OCI-LY7 (cell line): ENCODE results near the gene FRMD8. TPM values are rescaled to one million over a fixed set of nuclear protein-coding genes. Genes with fewer than 3 reads are reported as not detected.

ENCODE experiments used
- BruUV-seq: library from RNA; stranded (reverse); fragments of 400-500 nt; replicated peaks from 2 replicates; lab custom pipeline; 2021; lab: Mats Ljungman, UMichigan
- CTCF ChIA-PET: fragments of 300-600 bp; sonication (Branson Sonifier 250); formaldehyde crosslinking; loops from one replicate; lab custom pipeline; 2022; ENCODE audit warnings: antibody characterized with exemption; ENCODE audit not compliant: unreplicated experiment; lab: Charles Lee
- POLR2A ChIA-PET: fragments of 300-600 bp; sonication (Branson Sonifier 250); formaldehyde crosslinking; loops from one replicate; lab custom pipeline; 2022; ENCODE audit warnings: antibody characterized with exemption; lab: Charles Lee
- DNase-seq: peaks from one replicate; pipeline ENCODE4 v3.0.0-alpha.2; 2015; ENCODE audit warnings: low spot score
- H2AFZ ChIP-seq: fragments of 200-600 bp; sonication (generic), shearing (Covaris generic); 2 replicates; pipeline ENCODE4 v1.6.1; 2014; ENCODE audit warnings: mild to moderate bottlenecking, antibody characterized with exemption, low read length, moderate library complexity
- H3K27ac ChIP-seq: fragments of 200-600 bp; sonication (generic); 2 replicates; pipeline ENCODE4 v1.5.1; 2014; ENCODE audit warnings: mixed run types, low read depth, mild to moderate bottlenecking, moderate library complexity, low read length, inconsistent platforms; ENCODE audit not compliant: poor library complexity, severe bottlenecking
- H3K36me3 ChIP-seq: fragments of 200-600 bp; sonication (generic); 2 replicates; pipeline ENCODE4 v1.6.1; 2014; ENCODE audit warnings: mild to moderate bottlenecking, antibody characterized with exemption, low read length, moderate library complexity, mixed read lengths; ENCODE audit not compliant: insufficient read depth
- H3K4me1 ChIP-seq: fragments of 200-600 bp; sonication (generic); 2 replicates; pipeline ENCODE4 v1.5.1; 2014; ENCODE audit warnings: mild to moderate bottlenecking, low read length; ENCODE audit not compliant: insufficient read depth, poor library complexity, severe bottlenecking
- H3K4me2 ChIP-seq: fragments of 200-600 bp; sonication (generic); 2 replicates; pipeline ENCODE4 v1.6.1; 2014; ENCODE audit warnings: mild to moderate bottlenecking, low read length
- H3K4me3 ChIP-seq: fragments of 200-600 bp; sonication (generic); 2 replicates; pipeline ENCODE4 v1.5.1; 2014; ENCODE audit warnings: mild to moderate bottlenecking, low read depth, low read length; ENCODE audit not compliant: poor library complexity, severe bottlenecking
- H3K79me2 ChIP-seq: fragments of 200-600 bp; sonication (generic); 2 replicates; pipeline ENCODE4 v1.6.1; 2016; ENCODE audit warnings: low read depth, mild to moderate bottlenecking, low read length, moderate library complexity, mixed read lengths; ENCODE audit not compliant: insufficient read depth
- H3K9me2 ChIP-seq: fragments of 200-600 bp; sonication (generic); 2 replicates; pipeline ENCODE4 v1.6.1; 2016; ENCODE audit warnings: mild to moderate bottlenecking, low read length, mixed read lengths; ENCODE audit not compliant: insufficient read depth
- H3K9me3 ChIP-seq: fragments of 200-600 bp; sonication (generic); 2 replicates; pipeline ENCODE4 v1.6.1; 2014; ENCODE audit warnings: mild to moderate bottlenecking, mixed run types, low read length, mixed read lengths
- H4K20me1 ChIP-seq: fragments of 200-600 bp; sonication (generic); 2 replicates; pipeline ENCODE4 v1.6.1; 2014; ENCODE audit warnings: mild to moderate bottlenecking, antibody characterized with exemption, low read length, moderate library complexity, mixed read lengths; ENCODE audit not compliant: insufficient read depth
- EZH2phosphoT487 ChIP-seq: fragments of 200-600 bp; sonication (generic); IDR thresholded peaks from 2 replicates; pipeline ENCODE4 v1.6.1; 2018; ENCODE audit warnings: low read depth, borderline replicate concordance, mild to moderate bottlenecking, mixed run types, antibody characterized with exemption, low read length, moderate library complexity, mixed read lengths
- intact Hi-C: fragments of 100-400 bp; cut with micrococcal nuclease; formaldehyde crosslinking; loops from one replicate; pipeline ENCODE4 v1.10.0; 2022; ENCODE audit not compliant: unreplicated experiment
- total RNA-seq, 2 experiments: library from RNA; depleted of rRNA in 1 of 2; stranded (reverse); fragments of >200 nt in 1 of 2; shearing (Covaris generic) in 1 of 2; gene quantifications; 2 replicates each; pipeline ENCODE4 v1.2.3, GENCODE V29; 2014 to 2022
- TF ChIP-seq, protein P1 (sequence below): fragments of 200-600 bp; sonication (generic); conservative IDR thresholded peaks from 2 replicates; pipeline ENCODE4 v1.5.1; 2014; ENCODE audit warnings: mild to moderate bottlenecking, antibody characterized with exemption, low read length, moderate library complexity, mixed read lengths

FRMD8 gene
- total RNA-seq, 2 experiments from 2014 or later = 37.6 to 55.8 TPM

DNA sequence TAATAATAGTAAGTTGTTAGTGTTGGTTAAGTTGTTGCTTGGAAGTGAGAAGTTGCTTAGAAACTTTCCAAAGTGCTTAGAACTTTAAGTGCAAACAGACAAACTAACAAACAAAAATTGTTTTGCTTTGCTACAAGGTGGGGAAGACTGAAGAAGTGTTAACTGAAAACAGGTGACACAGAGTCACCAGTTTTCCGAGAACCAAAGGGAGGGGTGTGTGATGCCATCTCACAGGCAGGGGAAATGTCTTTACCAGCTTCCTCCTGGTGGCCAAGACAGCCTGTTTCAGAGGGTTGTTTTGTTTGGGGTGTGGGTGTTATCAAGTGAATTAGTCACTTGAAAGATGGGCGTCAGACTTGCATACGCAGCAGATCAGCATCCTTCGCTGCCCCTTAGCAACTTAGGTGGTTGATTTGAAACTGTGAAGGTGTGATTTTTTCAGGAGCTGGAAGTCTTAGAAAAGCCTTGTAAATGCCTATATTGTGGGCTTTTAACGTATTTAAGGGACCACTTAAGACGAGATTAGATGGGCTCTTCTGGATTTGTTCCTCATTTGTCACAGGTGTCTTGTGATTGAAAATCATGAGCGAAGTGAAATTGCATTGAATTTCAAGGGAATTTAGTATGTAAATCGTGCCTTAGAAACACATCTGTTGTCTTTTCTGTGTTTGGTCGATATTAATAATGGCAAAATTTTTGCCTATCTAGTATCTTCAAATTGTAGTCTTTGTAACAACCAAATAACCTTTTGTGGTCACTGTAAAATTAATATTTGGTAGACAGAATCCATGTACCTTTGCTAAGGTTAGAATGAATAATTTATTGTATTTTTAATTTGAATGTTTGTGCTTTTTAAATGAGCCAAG is 38.9 kb downstream of the FRMD8 start:
- peaks cover 24% of the 10 kb centered on the region for H4K20me1 ChIP-seq
- H3K9me2 ChIP-seq = no peaks in the 10 kb centered on the region
- peak; percentile 86 for DNase-seq
- H3K36me3 ChIP-seq = peaks cover 42% of the 10 kb centered on the region
- H3K4me2 ChIP-seq = peak overlapping the region; percentile 91
- H3K4me1 ChIP-seq = peaks cover 56% of the 10 kb centered on the region
- H3K27ac ChIP-seq = peak overlapping the region; percentile 97
- CTCF ChIA-PET = no interaction called here
- TF ChIP-seq, protein P1, sequence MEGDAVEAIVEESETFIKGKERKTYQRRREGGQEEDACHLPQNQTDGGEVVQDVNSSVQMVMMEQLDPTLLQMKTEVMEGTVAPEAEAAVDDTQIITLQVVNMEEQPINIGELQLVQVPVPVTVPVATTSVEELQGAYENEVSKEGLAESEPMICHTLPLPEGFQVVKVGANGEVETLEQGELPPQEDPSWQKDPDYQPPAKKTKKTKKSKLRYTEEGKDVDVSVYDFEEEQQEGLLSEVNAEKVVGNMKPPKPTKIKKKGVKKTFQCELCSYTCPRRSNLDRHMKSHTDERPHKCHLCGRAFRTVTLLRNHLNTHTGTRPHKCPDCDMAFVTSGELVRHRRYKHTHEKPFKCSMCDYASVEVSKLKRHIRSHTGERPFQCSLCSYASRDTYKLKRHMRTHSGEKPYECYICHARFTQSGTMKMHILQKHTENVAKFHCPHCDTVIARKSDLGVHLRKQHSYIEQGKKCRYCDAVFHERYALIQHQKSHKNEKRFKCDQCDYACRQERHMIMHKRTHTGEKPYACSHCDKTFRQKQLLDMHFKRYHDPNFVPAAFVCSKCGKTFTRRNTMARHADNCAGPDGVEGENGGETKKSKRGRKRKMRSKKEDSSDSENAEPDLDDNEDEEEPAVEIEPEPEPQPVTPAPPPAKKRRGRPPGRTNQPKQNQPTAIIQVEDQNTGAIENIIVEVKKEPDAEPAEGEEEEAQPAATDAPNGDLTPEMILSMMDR = 0 out of 2 replicates have a peak, but pooled peaks have one; percentile 32
- no peak for TF ChIP-seq EZH2phosphoT487
- BruUV-seq = TSS peak; percentile 64
- intact Hi-C loops = loop anchor here (2.0 kb wide), 1 partner anchor 31 kb away; no protein-coding TSS in a partner anchor
- no peak overlapping the region for H2AFZ ChIP-seq
- no peaks in the 10 kb centered on the region for H3K9me3 ChIP-seq
- peaks cover 99% of the 10 kb centered on the region for H3K79me2 ChIP-seq
- POLR2A ChIA-PET = interaction anchor here (0.6 to 11.5 kb wide), 8 partner anchors 8 to 145 kb away, joined by 3 to 237 read pairs (median 8); partner anchors contain the start of genes MALAT1 and ZNRD2
- peak overlapping the region; percentile 73 for H3K4me3 ChIP-seq

GRCh38 chr11:65425971-65426838 is 39.8 kb downstream of the FRMD8 start:
- H3K4me2 ChIP-seq = peak overlapping the region; percentile 91
- TF ChIP-seq, protein P1 = no peak
- no peak for TF ChIP-seq EZH2phosphoT487
- ChIA-PET POLR2A (interaction anchor here (0.6 to 11.5 kb wide), 6 partner anchors 9 to 73 kb away, joined by 3 to 237 read pairs (median 6); partner anchors contain the start of gene MALAT1), CTCF (no interaction called here)
- peaks cover 100% of the 10 kb centered on the region for H3K79me2 ChIP-seq
- no peaks in the 10 kb centered on the region for H3K9me2 ChIP-seq
- peaks cover 56% of the 10 kb centered on the region for H3K4me1 ChIP-seq
- peaks cover 24% of the 10 kb centered on the region for H4K20me1 ChIP-seq
- H3K27ac ChIP-seq = peak overlapping the region; percentile 97
- H3K4me3 ChIP-seq = peak overlapping the region; percentile 73
- BruUV-seq = no TSS peak
- intact Hi-C loops = loop anchor here (2.0 kb wide), 1 partner anchor 31 kb away; no protein-coding TSS in a partner anchor
- peaks cover 42% of the 10 kb centered on the region for H3K36me3 ChIP-seq
- H3K9me3 ChIP-seq = no peaks in the 10 kb centered on the region
- peak; percentile 80 for DNase-seq
- no peak overlapping the region for H2AFZ ChIP-seq
